ENCODE results near the gene FOXP1.

GRCh38 chr3:70994644-70995043 is 588.9 kb downstream of the FOXP1 start:
- TF ChIP-seq, protein P1, sequence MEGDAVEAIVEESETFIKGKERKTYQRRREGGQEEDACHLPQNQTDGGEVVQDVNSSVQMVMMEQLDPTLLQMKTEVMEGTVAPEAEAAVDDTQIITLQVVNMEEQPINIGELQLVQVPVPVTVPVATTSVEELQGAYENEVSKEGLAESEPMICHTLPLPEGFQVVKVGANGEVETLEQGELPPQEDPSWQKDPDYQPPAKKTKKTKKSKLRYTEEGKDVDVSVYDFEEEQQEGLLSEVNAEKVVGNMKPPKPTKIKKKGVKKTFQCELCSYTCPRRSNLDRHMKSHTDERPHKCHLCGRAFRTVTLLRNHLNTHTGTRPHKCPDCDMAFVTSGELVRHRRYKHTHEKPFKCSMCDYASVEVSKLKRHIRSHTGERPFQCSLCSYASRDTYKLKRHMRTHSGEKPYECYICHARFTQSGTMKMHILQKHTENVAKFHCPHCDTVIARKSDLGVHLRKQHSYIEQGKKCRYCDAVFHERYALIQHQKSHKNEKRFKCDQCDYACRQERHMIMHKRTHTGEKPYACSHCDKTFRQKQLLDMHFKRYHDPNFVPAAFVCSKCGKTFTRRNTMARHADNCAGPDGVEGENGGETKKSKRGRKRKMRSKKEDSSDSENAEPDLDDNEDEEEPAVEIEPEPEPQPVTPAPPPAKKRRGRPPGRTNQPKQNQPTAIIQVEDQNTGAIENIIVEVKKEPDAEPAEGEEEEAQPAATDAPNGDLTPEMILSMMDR (IDR thresholded peaks at IDR 0.05): no peak
- no peak for TF ChIP-seq EZH2 (IDR thresholded peaks at IDR 0.05; ENCODE audit: borderline replicate concordance, insufficient read depth, low read depth, low read length, poor library complexity, severe bottlenecking)

Data from B cell (primary cell).